Psoas muscle (tissue), 8 donors: ENCODE data around the gene BIN2. TPM values are rescaled to one million over a fixed set of nuclear protein-coding genes. Genes with fewer than 3 reads are reported as not detected.

ENCODE experiments used
- ATAC-seq, 4 donors: fragments of 200-7000 bp; cut with Tn5 transposase; one replicate each; pipeline ENCODE4 v1.9.1; 2020; ENCODE audit warnings: moderate library complexity in 3 of 4, mild to moderate bottlenecking in 2 of 4
- DNase-seq, 2 donors: peaks; one replicate each; pipeline ENCODE4 v3.0.0-alpha.2; 2020
- H3K27ac ChIP-seq: fragments of 200-600 bp; one replicate; pipeline ENCODE4 v1.8.0; 2022
- H3K27me3 ChIP-seq, 3 donors: fragments of 200-600 bp in 1 of 3; one replicate each; pipeline versions ENCODE4 v1.6.1 to v1.8.0; 2013 to 2022; ENCODE audit warnings: low read length in 2 of 3, mild to moderate bottlenecking in 2 of 3, moderate library complexity in 1 of 3; ENCODE audit not compliant: insufficient read depth in 3 of 3
- H3K36me3 ChIP-seq, 2 donors: fragments of 200-600 bp in 1 of 2; one replicate each; pipeline versions ENCODE4 v1.6.1 to v1.8.0; 2013 to 2022; ENCODE audit warnings: low read depth in 1 of 2, mild to moderate bottlenecking in 1 of 2, moderate library complexity in 1 of 2; ENCODE audit not compliant: insufficient read depth in 1 of 2
- H3K4me1 ChIP-seq: fragments of 200-600 bp; one replicate; pipeline ENCODE4 v1.8.0; 2022
- H3K4me3 ChIP-seq: fragments of 200-600 bp; one replicate; pipeline ENCODE4 v1.8.0; 2022; ENCODE audit warnings: mild to moderate bottlenecking
- H3K9me3 ChIP-seq: fragments of 200-600 bp; one replicate; pipeline ENCODE4 v1.8.0; 2022
- WGBS, 3 donors: extraction: QIAGEN DNeasy Blood & Tissue Kit; methylation state at CpG; one replicate each; pipeline versions ENCODE4 v1.1.6 to v1.1.7; 2013; 5-methylcytosine and 5-hydroxymethylcytosine counted together
- intact Hi-C, 2 donors: fragments of 100-400 bp; cut with DNase I; formaldehyde crosslinking; loops; one replicate each; pipeline versions ENCODE4 v1.11.0 to v1.14.2; 2022
- polyA plus RNA-seq, 3 donors: library from polyadenylated mRNA; stranded (reverse); fragments of 200-250 nt; gene quantifications; one replicate each; pipeline ENCODE4 v1.2.3, GENCODE V29; 2013
- total RNA-seq, 4 donors: library from RNA; stranded (reverse); fragmentation: NEBNext Ultra II Directional in 2 of 4; extraction: Animal tissue kit (Norgen Biotek cat#: 25700) in 2 of 4; gene quantifications; one replicate each; pipeline versions ENCODE4 v1.2.1 to v1.2.4, GENCODE V29; 2021 to 2023
- TF ChIP-seq, protein P1 (sequence below): fragments of 200-600 bp; IDR thresholded peaks from one replicate; pipeline ENCODE4 v1.8.0; 2022; ENCODE audit warnings: antibody characterized with exemption
- donor health status: healthy with polysubstance abuse.
- donor health status: DM: no; HTN: no; CAD: no; lungs with moderate emphysema.
- donor health status: Bipolar disorder and iron deficiency.
- donor health status: healthy.
- donor health status: DM: yes; HTN: yes; CAD: no.
- donor health status: DM: no; HTN: no; CAD: no.
- donor health status: DM: no; HTN: no; CAD: no.
- donor health status: DM: yes; HTN: yes; CAD: no.

Gene BIN2
- total and polyA plus RNA-seq, 7 donors, result 0.37 to 2.0 (median 0.81) TPM

DNA sequence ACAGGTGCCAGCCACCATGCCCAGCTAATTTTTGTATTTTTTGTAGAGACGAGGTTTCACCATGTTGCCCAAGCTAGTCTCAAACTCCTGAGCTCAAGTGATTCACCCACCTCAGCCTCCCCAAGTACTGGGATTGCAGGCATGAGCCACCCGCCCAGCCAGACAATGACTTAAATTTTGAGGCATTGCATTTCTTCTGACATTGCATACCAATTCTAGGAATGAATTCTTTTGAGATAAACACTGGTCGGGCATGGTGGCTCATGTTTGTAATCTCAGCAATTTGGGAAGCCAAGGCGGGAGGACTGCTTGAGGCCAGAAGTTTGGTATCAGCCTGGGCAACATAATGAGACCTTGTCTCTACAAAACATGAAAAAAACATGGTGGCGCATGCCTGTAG is 25.1 kb upstream of the BIN2 start:
- Histone ChIP-seq H3K9me3 (no peaks in the 10 kb centered on the region), H3K36me3 (no peaks in the 10 kb centered on the region), H3K27me3 (no peaks in the 10 kb centered on the region), H3K27ac (no peak overlapping the region), H3K4me3 (no peak overlapping the region), H3K4me1 (no peaks in the 10 kb centered on the region)
- TF ChIP-seq, protein P1, sequence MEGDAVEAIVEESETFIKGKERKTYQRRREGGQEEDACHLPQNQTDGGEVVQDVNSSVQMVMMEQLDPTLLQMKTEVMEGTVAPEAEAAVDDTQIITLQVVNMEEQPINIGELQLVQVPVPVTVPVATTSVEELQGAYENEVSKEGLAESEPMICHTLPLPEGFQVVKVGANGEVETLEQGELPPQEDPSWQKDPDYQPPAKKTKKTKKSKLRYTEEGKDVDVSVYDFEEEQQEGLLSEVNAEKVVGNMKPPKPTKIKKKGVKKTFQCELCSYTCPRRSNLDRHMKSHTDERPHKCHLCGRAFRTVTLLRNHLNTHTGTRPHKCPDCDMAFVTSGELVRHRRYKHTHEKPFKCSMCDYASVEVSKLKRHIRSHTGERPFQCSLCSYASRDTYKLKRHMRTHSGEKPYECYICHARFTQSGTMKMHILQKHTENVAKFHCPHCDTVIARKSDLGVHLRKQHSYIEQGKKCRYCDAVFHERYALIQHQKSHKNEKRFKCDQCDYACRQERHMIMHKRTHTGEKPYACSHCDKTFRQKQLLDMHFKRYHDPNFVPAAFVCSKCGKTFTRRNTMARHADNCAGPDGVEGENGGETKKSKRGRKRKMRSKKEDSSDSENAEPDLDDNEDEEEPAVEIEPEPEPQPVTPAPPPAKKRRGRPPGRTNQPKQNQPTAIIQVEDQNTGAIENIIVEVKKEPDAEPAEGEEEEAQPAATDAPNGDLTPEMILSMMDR, result no peak
- WGBS, 3 donors, result 82 to 88% (median 86%) methylated on average over 5 of the region's 5 CpGs
- no peak for ATAC-seq
- intact Hi-C loops, result loop anchor here in 1 of 2 donors (10.0 kb wide), 1 partner anchor 584 kb away; the partner anchor contains the start of gene ATF1
- DNase-seq, result no peak

DNA sequence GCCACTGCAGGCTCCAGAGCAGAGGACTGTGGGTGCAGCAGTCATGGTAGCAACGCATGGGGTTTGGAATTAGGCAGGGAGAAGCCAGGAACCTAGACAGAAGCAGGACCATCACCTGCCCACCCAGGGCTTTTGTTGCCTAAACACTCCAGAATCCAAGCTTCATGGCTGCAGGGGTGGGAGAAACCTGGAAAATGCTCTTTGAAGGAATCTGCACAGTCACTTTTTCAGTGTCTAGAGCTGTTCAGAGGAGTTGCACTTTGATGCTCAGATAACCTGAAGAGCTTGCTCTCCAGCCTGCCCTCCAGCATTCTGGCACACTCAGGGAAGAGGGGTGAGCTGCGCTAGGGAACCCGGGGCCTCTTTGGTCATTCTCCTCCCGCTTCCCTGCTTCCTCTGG is 24.1 kb upstream of the BIN2 start:
- H3K4me3 ChIP-seq, result no peak overlapping the region
- TF ChIP-seq, protein P1, result no peak
- H3K9me3 ChIP-seq, result no peaks in the 10 kb centered on the region
- WGBS, 3 donors, result 88 to 91% (median 91%) methylated on average over 4 of the region's 4 CpGs
- DNase-seq (no peak), ATAC-seq (no peak)
- no peaks in the 10 kb centered on the region for H3K36me3 ChIP-seq
- intact Hi-C loops, result loop anchor here in 1 of 2 donors (10.0 kb wide), 1 partner anchor 583 kb away; the partner anchor contains the start of gene ATF1
- no peaks in the 10 kb centered on the region for H3K4me1 ChIP-seq
- H3K27me3 ChIP-seq, result no peaks in the 10 kb centered on the region
- H3K27ac ChIP-seq, result no peak overlapping the region

DNA sequence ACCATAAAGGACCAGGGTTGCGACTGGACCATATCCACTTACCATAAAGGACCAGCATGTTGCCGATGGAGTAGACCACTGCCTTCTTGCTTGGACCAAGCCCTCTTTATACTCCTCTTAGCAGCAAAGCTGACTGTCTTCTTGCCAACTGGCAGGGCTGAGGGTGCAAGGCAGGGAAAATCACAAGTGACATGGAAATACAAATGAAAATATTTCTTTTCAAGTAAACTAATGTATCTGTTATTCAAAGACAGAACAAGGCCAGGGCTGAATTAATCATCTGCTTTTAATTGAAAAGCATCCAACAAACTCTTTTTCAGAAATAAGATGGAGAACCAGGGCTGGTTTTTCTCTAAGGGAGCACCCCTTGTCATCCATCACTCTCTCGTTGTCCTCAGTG is 22.6 kb upstream of the BIN2 start, which contains the start of gene CELA1:
Gene CELA1 (minus strand): TSS at position 99 of the 400 bp plus-strand sequence. CDS start 41 bp downstream, at position 58.
- H3K27me3 ChIP-seq, result no peaks in the 10 kb centered on the region
- DNase-seq (no peak), ATAC-seq (no peak)
- H3K9me3 ChIP-seq, result no peaks in the 10 kb centered on the region
- TF ChIP-seq, protein P1, result no peak
- no peaks in the 10 kb centered on the region for H3K36me3 ChIP-seq
- no peak within 1 kb of the TSS for H3K4me3 ChIP-seq
- intact Hi-C loops, result loop anchor here in 1 of 2 donors (10.0 kb wide), 1 partner anchor 582 kb away; the partner anchor contains the start of gene ATF1
- WGBS, 3 donors, result 82 to 91% (median 83%) methylated on average over 3 of the region's 3 CpGs
- H3K4me1 ChIP-seq, result no peaks in the 10 kb centered on the region
- H3K27ac ChIP-seq, result no peak within 1 kb of the TSS

DNA sequence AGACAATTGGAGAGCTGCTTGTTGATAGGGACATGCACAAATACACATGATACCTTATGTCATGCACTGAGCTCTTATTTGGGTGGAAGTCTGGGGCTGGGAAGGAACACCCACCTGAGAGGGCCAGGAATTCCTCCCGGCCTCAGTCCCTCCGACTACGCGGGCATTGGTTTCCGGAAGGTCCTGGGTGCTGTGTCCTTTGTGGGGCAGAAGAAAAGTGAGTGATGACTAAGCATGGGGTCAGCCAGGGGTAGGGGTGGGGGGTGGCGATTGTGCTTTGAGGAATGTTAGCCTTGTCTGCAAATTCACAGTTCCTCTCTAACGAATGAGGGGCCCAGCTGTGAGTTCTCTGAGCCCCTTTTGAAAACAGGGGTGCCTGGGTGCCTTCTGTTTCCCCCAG is 21.7 kb upstream of the BIN2 start:
- ATAC-seq, result no peak
- Histone ChIP-seq H3K27ac (no peak overlapping the region), H3K36me3 (no peaks in the 10 kb centered on the region), H3K27me3 (no peaks in the 10 kb centered on the region), H3K4me1 (no peaks in the 10 kb centered on the region), H3K9me3 (no peaks in the 10 kb centered on the region), H3K4me3 (no peak overlapping the region)
- 76 to 79% (median 77%) methylated on average over 7 of the region's 7 CpGs for WGBS, 3 donors
- no peak for DNase-seq
- intact Hi-C loops, result loop anchor here in 1 of 2 donors (10.0 kb wide), 1 partner anchor 581 kb away; the partner anchor contains the start of gene ATF1
- TF ChIP-seq, protein P1, result no peak

DNA sequence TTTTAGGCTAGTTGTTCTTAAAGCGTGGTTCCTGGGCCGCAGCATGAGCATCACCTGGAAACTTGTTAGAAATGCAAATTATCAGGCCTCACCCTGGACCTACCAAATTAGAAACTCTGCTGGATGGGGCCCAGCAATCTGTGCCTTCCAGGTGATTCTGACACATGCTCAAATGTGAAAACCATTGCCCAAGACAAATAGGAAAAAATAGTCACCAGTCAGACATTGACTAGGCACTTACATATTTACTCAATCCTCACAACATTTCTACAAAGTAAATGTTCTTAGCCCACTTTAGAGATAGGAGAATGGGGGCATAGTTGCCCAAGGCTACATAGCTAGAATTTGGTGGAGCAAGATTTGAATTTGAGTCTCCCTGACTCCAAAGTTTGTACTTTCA is 19.2 kb upstream of the BIN2 start:
- Histone ChIP-seq H3K27ac (no peak overlapping the region), H3K4me3 (no peak overlapping the region), H3K4me1 (no peaks in the 10 kb centered on the region), H3K36me3 (no peaks in the 10 kb centered on the region), H3K9me3 (no peaks in the 10 kb centered on the region), H3K27me3 (no peaks in the 10 kb centered on the region)
- TF ChIP-seq, protein P1, result no peak
- 96 to 99% (median 98%) methylated on average over 2 of the region's 2 CpGs for WGBS, 3 donors
- intact Hi-C loops, result loop anchor here (5.0 to 10.0 kb wide), 3 partner anchors 76 to 578 kb away; partner anchors contain the start of gene ATF1 (in 1 of the 2)
- DNase-seq (no peak), ATAC-seq (no peak)
